Esophagus muscularis mucosa (tissue), 4 donors: Measurements from ENCODE around the gene ATP2B2.

Experiments
- CTCF ChIP-seq, 3 experiments: fragments of 200-600 bp in 2 of 3; fragments of 450-650 bp in 1 of 3; sonication (generic) in 2 of 3; IDR thresholded peaks; one replicate each; pipeline ENCODE4 v1.5.1; 2017 to 2019; ENCODE audit warnings: antibody characterized with exemption in 3 of 3, mild to moderate bottlenecking in 2 of 3, moderate library complexity in 1 of 3
- EP300 ChIP-seq: sonication (generic); formaldehyde crosslinking; IDR thresholded peaks from one replicate; pipeline ENCODE4 v1.6.1; 2017; ENCODE audit warnings: antibody characterized with exemption
- POLR2A ChIP-seq: fragments of 450-650 bp; IDR thresholded peaks from one replicate; pipeline ENCODE4 v1.6.1; 2017; ENCODE audit warnings: antibody characterized with exemption, moderate library complexity, mild to moderate bottlenecking, low read depth
- POLR2AphosphoS5 ChIP-seq, 2 donors: sonication (generic); formaldehyde crosslinking; IDR thresholded peaks; one replicate each; pipeline ENCODE4 v1.6.1; 2017; ENCODE audit warnings: antibody characterized with exemption in 2 of 2

GRCh38 chr3:10380906-10381305 is 124.5 kb downstream of the ATP2B2 start:
- TF ChIP-seq POLR2A (no peak), CTCF (IDR thresholded peaks at IDR 0.05) (no peak), POLR2AphosphoS5 (IDR thresholded peaks at IDR 0.05) (no peak), EP300 (no peak)
